ENCODE measurements around the gene TMEM243. TPM values are rescaled to one million over a fixed set of nuclear protein-coding genes. Genes with fewer than 3 reads are reported as not detected.

The TMEM243 gene
- total RNA-seq, 2 experiments from 2014 or later, result 158 to 161 TPM

- Histone ChIP-seq H3K9me3 (ENCODE audit: control insufficient read depth in 1 of 2, insufficient read depth in 1 of 2, low read length in 2 of 2) (no peaks in the 10 kb centered on the region), H3K36me3 (ENCODE audit: insufficient read depth, low read length) (peaks cover 96% of the 10 kb centered on the region), H3K4me1 (ENCODE audit: insufficient read depth, low read length) (no peaks in the 10 kb centered on the region), H3K4me3 (ENCODE audit: low read length) (no peak overlapping the region), H3K27me3 (ENCODE audit: control insufficient read depth in 1 of 2, insufficient read depth in 2 of 2, low read length in 2 of 2) (no peaks in the 10 kb centered on the region), H3K27ac (ENCODE audit: low read depth in 1 of 2, low read length in 2 of 2) (no peak overlapping the region)
- ATAC-seq (ENCODE audit: poor library complexity), result peak; percentile 15
- H3K27ac Mint-ChIP-seq, result peak overlapping the region; percentile 42
- CTCF ChIA-PET, result no interaction called here
- POLR2A ChIA-PET, result interaction anchor here (2.0 to 4.2 kb wide), 2 partner anchors 9 to 27 kb away, joined by 8 to 26 read pairs; partner anchors contain the start of gene TMEM243
- no peaks in the 10 kb centered on the region for H3K9me3 Mint-ChIP-seq
- no peak overlapping the region for H3K4me3 Mint-ChIP-seq
- intact Hi-C loops (cut with DNase I, micrococcal nuclease), result loop anchor here in 1 of 2 experiments (2.0 kb wide), 1 partner anchor 26 kb away; the partner anchor contains the start of gene TMEM243
- peaks cover 67% of the 10 kb centered on the region for H3K4me1 Mint-ChIP-seq (ENCODE audit: low read depth)
- TF ChIP-seq CTCF (IDR thresholded peaks at IDR 0.05), result no peak
- no peaks in the 10 kb centered on the region for H3K27me3 Mint-ChIP-seq
- H3K36me3 Mint-ChIP-seq (ENCODE audit: low read depth), result peaks cover 97% of the 10 kb centered on the region
- DNase-seq, result no peak
These were observed 26.6 kb downstream of the TMEM243 start for GRCh38 chr7:87192784-87193487.

GRCh38 chr7:87190783-87191182, 28.7 kb downstream of the TMEM243 start:
- no peaks in the 10 kb centered on the region for H3K9me3 ChIP-seq (ENCODE audit: control insufficient read depth in 1 of 2, insufficient read depth in 1 of 2, low read length in 2 of 2)
- no peak for ATAC-seq (ENCODE audit: poor library complexity)
- no peak overlapping the region for H3K4me3 ChIP-seq (ENCODE audit: low read length)
- peak overlapping the region; percentile 68 for H3K27ac Mint-ChIP-seq
- no peaks in the 10 kb centered on the region for H3K9me3 Mint-ChIP-seq
- no peaks in the 10 kb centered on the region for H3K27me3 Mint-ChIP-seq
- H3K4me1 Mint-ChIP-seq (ENCODE audit: low read depth), result peaks cover 60% of the 10 kb centered on the region
- ChIA-PET CTCF (interaction anchor here (1.6 to 2.1 kb wide), 2 partner anchors 10 to 29 kb away, joined by 3 to 9 read pairs; partner anchors contain the start of gene TMEM243), POLR2A (interaction anchor here (0.9 to 4.2 kb wide), 3 partner anchors 22 to 29 kb away, joined by 3 to 26 read pairs (median 4); partner anchors contain the start of gene TMEM243)
- no peak overlapping the region for H3K27ac ChIP-seq (ENCODE audit: low read depth in 1 of 2, low read length in 2 of 2)
- H3K4me3 Mint-ChIP-seq, result no peak overlapping the region
- H3K4me1 ChIP-seq (ENCODE audit: insufficient read depth, low read length), result no peaks in the 10 kb centered on the region
- intact Hi-C loops (cut with DNase I, micrococcal nuclease), result no loop called here
- H3K36me3 ChIP-seq (ENCODE audit: insufficient read depth, low read length), result peaks cover 89% of the 10 kb centered on the region
- no peak for TF ChIP-seq CTCF (IDR thresholded peaks at IDR 0.05)
- peaks cover 97% of the 10 kb centered on the region for H3K36me3 Mint-ChIP-seq (ENCODE audit: low read depth)
- DNase-seq, result no peak
- no peaks in the 10 kb centered on the region for H3K27me3 ChIP-seq (ENCODE audit: control insufficient read depth in 1 of 2, insufficient read depth in 2 of 2, low read length in 2 of 2)

- Histone ChIP-seq H3K27me3 (ENCODE audit: control insufficient read depth in 1 of 2, insufficient read depth in 2 of 2, low read length in 2 of 2) (no peaks in the 10 kb centered on the region), H3K36me3 (ENCODE audit: insufficient read depth, low read length) (peaks cover 89% of the 10 kb centered on the region)
These were observed 30.6 kb downstream of the TMEM243 start for GRCh38 chr7:87188930-87189329.

More at GRCh38 chr7:87188930-87189329, 30.6 kb downstream of the TMEM243 start:
- H3K4me3 Mint-ChIP-seq, result no peak overlapping the region
- H3K27ac Mint-ChIP-seq, result peak overlapping the region; percentile 68
- no peaks in the 10 kb centered on the region for H3K9me3 Mint-ChIP-seq
- peaks cover 97% of the 10 kb centered on the region for H3K36me3 Mint-ChIP-seq (ENCODE audit: low read depth)
- intact Hi-C loops (cut with DNase I, micrococcal nuclease), result no loop called here
- no peaks in the 10 kb centered on the region for H3K9me3 ChIP-seq (ENCODE audit: control insufficient read depth in 1 of 2, insufficient read depth in 1 of 2, low read length in 2 of 2)
- no peak overlapping the region for H3K27ac ChIP-seq (ENCODE audit: low read depth in 1 of 2, low read length in 2 of 2)
- no peaks in the 10 kb centered on the region for H3K4me1 ChIP-seq (ENCODE audit: insufficient read depth, low read length)
- H3K4me1 Mint-ChIP-seq (ENCODE audit: low read depth), result peaks cover 61% of the 10 kb centered on the region
- no peaks in the 10 kb centered on the region for H3K27me3 Mint-ChIP-seq
- ChIA-PET POLR2A (interaction anchor here (1.0 to 4.2 kb wide), 2 partner anchors 24 to 31 kb away, joined by 3 to 26 read pairs; partner anchors contain the start of gene TMEM243), CTCF (no interaction called here)
- TF ChIP-seq CTCF (IDR thresholded peaks at IDR 0.05), result no peak
- no peak overlapping the region for H3K4me3 ChIP-seq (ENCODE audit: low read length)
- DNase-seq (no peak), ATAC-seq (ENCODE audit: poor library complexity) (no peak)
